NCI-H524 treated with DMSO at 0.1 percent for 48 hours (cell line): ENCODE results near the gene ASIC4.

Experiments
- DNase-seq: peaks from one replicate; lab custom pipeline; 2025; lab: John Stamatoyannopoulos, UW

Gene ASIC4

GRCh38 chr2:219536425-219536824 is 22.1 kb downstream of the ASIC4 start:
- no peak for DNase-seq

DNA sequence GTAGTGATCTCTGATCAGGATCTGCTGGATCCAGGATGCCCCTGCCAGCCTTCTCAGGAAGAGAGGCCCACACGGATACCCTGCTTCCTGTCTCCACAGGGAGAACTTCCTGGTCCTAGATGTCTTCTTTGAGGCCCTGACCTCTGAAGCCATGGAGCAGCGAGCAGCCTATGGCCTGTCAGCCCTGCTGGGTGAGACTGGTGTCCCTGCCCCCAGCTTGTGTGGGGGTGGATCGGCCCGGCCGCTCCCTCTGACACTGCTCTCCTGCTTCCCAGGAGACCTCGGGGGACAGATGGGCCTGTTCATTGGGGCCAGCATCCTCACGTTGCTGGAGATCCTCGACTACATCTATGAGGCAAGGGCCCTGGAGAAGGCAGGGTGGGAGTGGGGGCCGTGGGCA is 22.7 kb downstream of the ASIC4 start:
- no peak for DNase-seq

- no peak for DNase-seq
Observed at GRCh38 chr2:219537657-219538488, 23.6 kb downstream of the ASIC4 start.

GRCh38 chr2:219538504-219538951 is 24.2 kb downstream of the ASIC4 start:
- DNase-seq = no peak

- no peak for DNase-seq
Observed at GRCh38 chr2:219538956-219539788, 24.9 kb downstream of the ASIC4 start.

DNA sequence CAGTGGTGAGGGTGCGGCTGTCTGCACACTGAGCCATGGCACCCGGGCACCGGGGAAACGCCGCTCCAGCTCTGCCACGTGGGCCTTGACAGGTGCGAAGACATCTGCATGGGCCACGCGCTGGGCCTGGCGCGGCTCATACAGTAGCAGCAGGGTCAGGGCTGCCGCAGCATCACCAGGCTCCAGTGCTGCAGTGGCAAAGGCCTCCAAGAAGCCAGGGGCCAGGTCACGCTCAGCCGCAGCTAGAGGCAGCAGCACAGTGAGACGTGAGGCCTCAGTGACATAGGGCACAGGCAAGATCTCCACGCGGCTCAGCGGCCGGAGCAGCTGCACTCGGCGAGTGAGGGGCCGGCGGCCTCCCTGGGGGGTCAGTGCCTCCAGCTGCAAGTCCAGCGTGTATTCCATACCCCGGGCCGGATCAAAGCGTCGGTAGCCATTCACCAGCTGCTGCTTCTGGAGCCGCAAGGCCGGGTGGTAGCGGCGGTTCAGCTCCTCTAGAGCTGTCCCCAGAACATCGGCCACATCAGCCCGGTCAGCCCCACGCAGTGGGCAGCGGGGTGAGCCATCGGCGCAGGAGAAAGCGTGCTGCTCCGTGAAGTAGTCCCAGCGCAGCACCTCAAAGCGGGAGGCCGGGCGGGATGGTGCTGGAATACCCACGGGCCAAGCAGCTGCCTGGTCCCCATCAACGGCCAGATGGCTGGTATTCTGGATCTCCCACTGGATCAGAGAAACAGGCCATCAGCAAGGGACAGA is 25.8 kb downstream of the ASIC4 start:
- no peak for DNase-seq

DNA sequence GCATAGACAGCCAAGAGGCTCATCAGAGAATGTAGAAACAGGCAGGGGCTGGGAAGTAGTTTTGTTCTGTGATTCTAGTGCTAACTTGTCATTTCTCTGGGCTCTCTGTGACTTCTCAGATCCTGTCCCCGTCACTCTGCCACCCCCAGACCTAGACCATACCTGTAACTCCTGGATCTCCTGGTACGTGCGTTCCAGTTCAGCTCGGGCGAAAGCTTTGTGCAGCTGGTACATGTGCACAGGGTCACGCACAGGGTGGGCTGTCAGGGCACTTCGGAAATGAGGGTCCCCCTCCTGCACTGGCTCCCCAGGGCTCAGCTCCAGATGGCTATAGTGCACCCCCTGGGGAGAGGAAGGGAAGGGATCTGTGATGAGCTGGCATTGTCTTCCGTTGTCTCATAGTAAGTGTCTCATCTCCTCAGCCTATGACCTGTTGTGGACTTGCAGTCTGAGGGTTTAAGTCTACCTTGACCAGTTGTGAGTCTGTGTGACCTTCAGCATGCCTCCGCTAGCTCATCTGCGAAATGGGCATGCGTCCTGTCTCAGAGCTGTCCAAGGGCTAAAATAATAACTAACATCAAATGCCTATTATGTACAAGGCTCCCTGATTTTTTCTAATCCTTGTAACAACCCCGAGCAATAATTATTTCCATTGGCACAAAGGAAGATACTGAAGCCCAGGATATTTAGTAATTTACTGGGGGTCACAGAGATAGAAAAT is 26.7 kb downstream of the ASIC4 start:
- DNase-seq = no peak

DNA sequence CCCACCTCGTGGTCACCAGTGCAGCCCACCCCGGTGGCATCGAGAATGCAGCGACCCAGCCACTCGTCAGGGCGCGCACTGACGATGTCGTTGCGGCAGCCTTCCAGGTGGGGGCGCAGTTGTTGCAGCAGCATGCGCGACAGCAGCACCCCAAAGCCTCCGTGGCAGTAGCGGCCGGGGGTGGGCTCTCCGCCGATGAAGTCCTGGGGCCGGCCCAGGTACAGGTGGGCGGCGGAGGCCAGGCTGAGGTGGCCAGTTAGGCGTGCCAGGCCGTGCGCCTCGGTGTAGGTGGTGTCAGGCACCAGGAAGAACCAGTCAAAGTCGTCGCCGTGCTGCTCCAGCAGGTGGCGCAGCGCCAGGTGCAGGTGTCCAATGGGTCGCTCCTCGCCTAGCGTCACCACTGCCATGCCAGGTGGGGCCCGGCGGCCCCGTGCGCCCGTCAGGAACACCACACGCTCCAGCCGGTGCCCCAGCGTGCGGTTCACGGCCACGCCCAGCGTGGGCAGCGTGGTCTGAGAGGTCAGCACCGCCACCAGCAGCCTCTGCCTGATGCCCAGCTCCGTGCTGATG is 27.4 kb downstream of the ASIC4 start:
- DNase-seq = no peak

GRCh38 chr2:219542931-219543595 is 28.8 kb downstream of the ASIC4 start:
- DNase-seq = no peak

- peak; percentile 75 for DNase-seq
Observed at GRCh38 chr2:219543596-219544358, 29.5 kb downstream of the ASIC4 start, which contains the start of the genes CHPF and TMEM198. TSS of gene CHPF (minus strand) at chr2:219543809. CDS start at chr2:219543538, 271 bp downstream. TSS of gene TMEM198 (plus strand) at chr2:219544028. CDS start at chr2:219544728, 700 bp downstream.

DNA sequence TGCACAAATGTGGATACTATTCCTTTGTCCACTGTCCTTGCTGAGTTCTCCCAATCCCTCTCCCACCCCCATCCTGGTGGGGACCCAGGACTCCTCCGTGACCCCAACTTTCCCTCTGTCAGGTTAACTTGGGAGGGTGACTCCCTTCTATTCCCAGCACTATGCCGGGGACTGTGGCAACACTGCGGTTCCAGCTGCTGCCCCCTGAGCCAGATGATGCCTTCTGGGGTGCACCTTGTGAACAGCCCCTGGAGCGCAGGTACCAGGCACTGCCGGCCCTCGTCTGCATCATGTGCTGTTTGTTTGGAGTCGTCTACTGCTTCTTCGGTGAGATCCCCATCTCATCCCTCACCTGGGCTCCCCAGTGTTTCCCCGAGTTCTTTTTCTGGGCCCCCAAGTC is 30.3 kb downstream of the ASIC4 start:
- DNase-seq = no peak

DNA sequence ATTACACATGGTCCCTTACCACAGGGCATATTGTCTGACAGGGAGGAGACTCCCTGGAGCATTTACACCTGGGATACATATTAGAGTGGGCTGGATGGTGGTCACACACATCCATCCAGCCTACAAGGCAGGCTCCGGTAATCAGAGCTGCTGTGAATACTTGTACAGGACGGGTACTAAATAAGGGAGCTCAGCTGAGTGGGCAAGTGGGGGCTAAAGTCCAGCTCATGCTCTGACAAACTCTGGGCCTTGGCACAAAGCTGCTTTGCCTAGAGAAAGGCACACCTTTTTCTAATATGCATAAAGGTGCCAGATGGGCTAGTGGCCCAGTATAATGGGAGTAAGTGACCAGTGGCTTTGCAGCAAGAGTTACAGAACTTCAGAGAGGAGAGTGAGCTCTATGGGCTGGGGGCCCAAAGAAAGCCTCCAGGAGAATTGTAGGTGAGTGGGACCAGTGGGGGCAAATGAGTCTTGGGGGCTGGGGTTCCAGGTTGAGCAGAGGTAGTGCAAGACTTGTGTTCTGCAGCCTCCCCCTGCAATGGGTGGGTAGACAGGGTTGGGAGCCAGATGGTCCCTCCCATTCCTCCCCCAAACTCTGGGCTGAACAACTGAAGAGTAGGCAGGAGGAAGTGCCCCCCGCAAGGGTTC is 31.1 kb downstream of the ASIC4 start:
- no peak for DNase-seq

GRCh38 chr2:219545943-219546352 is 31.7 kb downstream of the ASIC4 start:
- no peak for DNase-seq

GRCh38 chr2:219547621-219548020 is 33.3 kb downstream of the ASIC4 start:
- DNase-seq = no peak

- no peak for DNase-seq
Observed at GRCh38 chr2:219548990-219549389, 34.7 kb downstream of the ASIC4 start.

- DNase-seq = no peak
Observed at GRCh38 chr2:219549619-219550018, 35.3 kb downstream of the ASIC4 start.

- no peak for DNase-seq
Observed at GRCh38 chr2:219551441-219552381, 37.4 kb downstream of the ASIC4 start.
